WTC11 (cell line): ENCODE results near the gene ANKRD33B. TPM values are rescaled to one million over a fixed set of nuclear protein-coding genes. Genes with fewer than 3 reads are reported as not detected.

Experiments
- ATAC-seq: fragments of 200-7000 bp; cut with Tn5 transposase; 2 replicates; pipeline ENCODE4 v1.10.0; 2021; ENCODE audit warnings: mild to moderate bottlenecking, moderate library complexity
- CTCF ChIA-PET: fragments of 300-600 bp; sonication (Branson Sonifier 250); formaldehyde crosslinking; loops from one replicate; lab custom pipeline; 2021; ENCODE audit warnings: antibody characterized with exemption; lab: Charles Lee
- POLR2A ChIA-PET: fragments of 350-600 bp; sonication (Branson Sonifier 250); formaldehyde crosslinking; loops from one replicate; lab custom pipeline; 2021; ENCODE audit warnings: antibody characterized with exemption; lab: Charles Lee
- DNase-seq: peaks from one replicate; pipeline ENCODE4 v3.0.0; 2021; ENCODE audit warnings: low spot score
- H3K27ac Mint-ChIP-seq: 2 replicates; pipeline ENCODE4 v1.8.0; 2021; ENCODE audit warnings: mixed read lengths
- H3K27me3 Mint-ChIP-seq: 2 replicates; pipeline ENCODE4 v1.8.0; 2021; ENCODE audit warnings: low read depth, mild to moderate bottlenecking, moderate library complexity, mixed read lengths
- H3K36me3 Mint-ChIP-seq: 2 replicates; pipeline ENCODE4 v1.8.0; 2021; ENCODE audit warnings: mixed read lengths
- H3K4me1 Mint-ChIP-seq: 2 replicates; pipeline ENCODE4 v1.8.0; 2022; ENCODE audit warnings: mixed read lengths
- H3K4me3 Mint-ChIP-seq: 2 replicates; pipeline ENCODE4 v1.8.0; 2021; ENCODE audit warnings: mild to moderate bottlenecking, moderate library complexity, mixed read lengths
- H3K9me3 Mint-ChIP-seq: 2 replicates; pipeline ENCODE4 v1.8.0; 2021; ENCODE audit warnings: mixed read lengths
- AFF4 ChIP-seq: sonication (generic); formaldehyde crosslinking; IDR thresholded peaks from 2 replicates; pipeline ENCODE4 v1.8.1; 2023; ENCODE audit warnings: mild to moderate bottlenecking, missing genetic modification reagents, borderline replicate concordance
- ATF6 ChIP-seq: sonication (generic); formaldehyde crosslinking; IDR thresholded peaks from 2 replicates; pipeline ENCODE4 v1.8.1; 2023; ENCODE audit warnings: mild to moderate bottlenecking, missing genetic modification reagents
- CREB1 ChIP-seq: sonication (generic); formaldehyde crosslinking; IDR thresholded peaks from 2 replicates; pipeline ENCODE4 v1.8.0; 2023; ENCODE audit warnings: mild to moderate bottlenecking, missing genetic modification reagents
- CTCF ChIP-seq: fragments of 200-600 bp; IDR thresholded peaks from 2 replicates; pipeline ENCODE4 v1.8.0; 2022; ENCODE audit warnings: antibody characterized with exemption
- FOXJ3 ChIP-seq: sonication (generic); formaldehyde crosslinking; IDR thresholded peaks from 2 replicates; pipeline ENCODE4 v1.9.0; 2021; ENCODE audit warnings: missing genetic modification reagents, mild to moderate bottlenecking, borderline replicate concordance
- MXD4 ChIP-seq: fragments of 250-450 bp; sonication (Bioruptor Pico); IDR thresholded peaks from 2 replicates; pipeline ENCODE4 v1.8.0; 2021; ENCODE audit warnings: mild to moderate bottlenecking, moderate library complexity, borderline replicate concordance
- MYBL2 ChIP-seq: sonication (generic); formaldehyde crosslinking; IDR thresholded peaks from 2 replicates; pipeline ENCODE4 v1.8.1; 2023; ENCODE audit warnings: mild to moderate bottlenecking, moderate library complexity, missing genetic modification reagents
- SOX15 ChIP-seq: fragments of 250-450 bp; sonication (Bioruptor Pico); IDR thresholded peaks from 2 replicates; pipeline ENCODE4 v1.9.0; 2021; ENCODE audit warnings: mild to moderate bottlenecking
- ZNF219 ChIP-seq: sonication (generic); formaldehyde crosslinking; IDR thresholded peaks from 2 replicates; pipeline ENCODE4 v1.8.0; 2023; ENCODE audit warnings: missing genetic modification reagents, mild to moderate bottlenecking, borderline replicate concordance
- total RNA-seq: library from RNA; stranded (reverse); gene quantifications from 3 replicates; pipeline ENCODE4 v1.2.3, GENCODE V29; 2021
- TF ChIP-seq, protein P1 (sequence below): sonication (generic); formaldehyde crosslinking; IDR thresholded peaks from 2 replicates; pipeline ENCODE4 v1.8.0; 2022; ENCODE audit warnings: mild to moderate bottlenecking, missing genetic modification reagents
- TF ChIP-seq, protein P2 (sequence below): sonication (generic); formaldehyde crosslinking; IDR thresholded peaks from 2 replicates; pipeline ENCODE4 v1.8.1; 2022; ENCODE audit warnings: missing genetic modification reagents, borderline replicate concordance
- TF ChIP-seq, protein P3 (sequence below): sonication (generic); formaldehyde crosslinking; IDR thresholded peaks from 2 replicates; pipeline ENCODE4 v1.8.1; 2023; ENCODE audit warnings: mild to moderate bottlenecking, missing genetic modification reagents, moderate library complexity
- TF ChIP-seq, protein P4 (sequence below): sonication (generic); formaldehyde crosslinking; IDR thresholded peaks from 2 replicates; pipeline ENCODE4 v1.8.1; 2022; ENCODE audit warnings: mild to moderate bottlenecking, moderate library complexity, missing genetic modification reagents

ANKRD33B gene
- total RNA-seq, 1 experiment from 2014 or later: 9.2 TPM

- TF ChIP-seq, protein P1, sequence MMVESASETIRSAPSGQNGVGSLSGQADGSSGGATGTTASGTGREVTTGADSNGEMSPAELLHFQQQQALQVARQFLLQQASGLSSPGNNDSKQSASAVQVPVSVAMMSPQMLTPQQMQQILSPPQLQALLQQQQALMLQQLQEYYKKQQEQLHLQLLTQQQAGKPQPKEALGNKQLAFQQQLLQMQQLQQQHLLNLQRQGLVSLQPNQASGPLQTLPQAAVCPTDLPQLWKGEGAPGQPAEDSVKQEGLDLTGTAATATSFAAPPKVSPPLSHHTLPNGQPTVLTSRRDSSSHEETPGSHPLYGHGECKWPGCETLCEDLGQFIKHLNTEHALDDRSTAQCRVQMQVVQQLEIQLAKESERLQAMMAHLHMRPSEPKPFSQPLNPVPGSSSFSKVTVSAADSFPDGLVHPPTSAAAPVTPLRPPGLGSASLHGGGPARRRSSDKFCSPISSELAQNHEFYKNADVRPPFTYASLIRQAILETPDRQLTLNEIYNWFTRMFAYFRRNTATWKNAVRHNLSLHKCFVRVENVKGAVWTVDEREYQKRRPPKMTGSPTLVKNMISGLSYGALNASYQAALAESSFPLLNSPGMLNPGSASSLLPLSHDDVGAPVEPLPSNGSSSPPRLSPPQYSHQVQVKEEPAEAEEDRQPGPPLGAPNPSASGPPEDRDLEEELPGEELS (CRISPR knock-in tag): no peak
- TF ChIP-seq ATF6 (CRISPR knock-in tag) (no peak), AFF4 (CRISPR knock-in tag) (no peak)
- TF ChIP-seq, protein P2, sequence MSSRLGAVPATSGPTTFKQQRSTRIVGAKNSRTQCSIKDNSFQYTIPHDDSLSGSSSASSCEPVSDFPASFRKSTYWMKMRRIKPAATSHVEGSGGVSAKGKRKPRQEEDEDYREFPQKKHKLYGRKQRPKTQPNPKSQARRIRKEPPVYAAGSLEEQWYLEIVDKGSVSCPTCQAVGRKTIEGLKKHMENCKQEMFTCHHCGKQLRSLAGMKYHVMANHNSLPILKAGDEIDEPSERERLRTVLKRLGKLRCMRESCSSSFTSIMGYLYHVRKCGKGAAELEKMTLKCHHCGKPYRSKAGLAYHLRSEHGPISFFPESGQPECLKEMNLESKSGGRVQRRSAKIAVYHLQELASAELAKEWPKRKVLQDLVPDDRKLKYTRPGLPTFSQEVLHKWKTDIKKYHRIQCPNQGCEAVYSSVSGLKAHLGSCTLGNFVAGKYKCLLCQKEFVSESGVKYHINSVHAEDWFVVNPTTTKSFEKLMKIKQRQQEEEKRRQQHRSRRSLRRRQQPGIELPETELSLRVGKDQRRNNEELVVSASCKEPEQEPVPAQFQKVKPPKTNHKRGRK (CRISPR knock-in tag): no peak
These were observed 55.8 kb downstream of the ANKRD33B start (continued) for GRCh38 chr5:10619649-10620048.

GRCh38 chr5:10620346-10620745, 56.5 kb downstream of the ANKRD33B start:
- H3K36me3 Mint-ChIP-seq: peaks cover 7% of the 10 kb centered on the region
- H3K27me3 Mint-ChIP-seq: no peaks in the 10 kb centered on the region
- H3K27ac Mint-ChIP-seq: no peak overlapping the region
- H3K4me1 Mint-ChIP-seq: peaks cover 6% of the 10 kb centered on the region
- H3K4me3 Mint-ChIP-seq: no peak overlapping the region
- CTCF ChIA-PET: interaction anchor here (0.6 kb wide), 1 partner anchor 13 kb away, joined by 3 read pairs; no protein-coding TSS in a partner anchor
- DNase-seq: no peak
- POLR2A ChIA-PET: interaction anchor here (0.6 kb wide), 1 partner anchor 42 kb away, joined by 3 read pairs; no protein-coding TSS in a partner anchor
- no peak for ATAC-seq
- TF ChIP-seq FOXJ3 (CRISPR knock-in tag): no peak
- TF ChIP-seq, protein P3, sequence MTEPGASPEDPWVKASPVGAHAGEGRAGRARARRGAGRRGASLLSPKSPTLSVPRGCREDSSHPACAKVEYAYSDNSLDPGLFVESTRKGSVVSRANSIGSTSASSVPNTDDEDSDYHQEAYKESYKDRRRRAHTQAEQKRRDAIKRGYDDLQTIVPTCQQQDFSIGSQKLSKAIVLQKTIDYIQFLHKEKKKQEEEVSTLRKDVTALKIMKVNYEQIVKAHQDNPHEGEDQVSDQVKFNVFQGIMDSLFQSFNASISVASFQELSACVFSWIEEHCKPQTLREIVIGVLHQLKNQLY (CRISPR knock-in tag): no peak
- no peak for TF ChIP-seq CREB1 (CRISPR knock-in tag)
- no peak for TF ChIP-seq MXD4 (CRISPR knock-in tag)
- TF ChIP-seq MYBL2 (CRISPR knock-in tag): no peak
- TF ChIP-seq CTCF: no peak
- TF ChIP-seq ZNF219: no peak
- TF ChIP-seq, protein P4, sequence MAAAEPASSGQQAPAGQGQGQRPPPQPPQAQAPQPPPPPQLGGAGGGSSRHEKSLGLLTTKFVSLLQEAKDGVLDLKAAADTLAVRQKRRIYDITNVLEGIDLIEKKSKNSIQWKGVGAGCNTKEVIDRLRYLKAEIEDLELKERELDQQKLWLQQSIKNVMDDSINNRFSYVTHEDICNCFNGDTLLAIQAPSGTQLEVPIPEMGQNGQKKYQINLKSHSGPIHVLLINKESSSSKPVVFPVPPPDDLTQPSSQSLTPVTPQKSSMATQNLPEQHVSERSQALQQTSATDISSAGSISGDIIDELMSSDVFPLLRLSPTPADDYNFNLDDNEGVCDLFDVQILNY (CRISPR knock-in tag): no peak
- TF ChIP-seq SOX15: no peak
- TF ChIP-seq, all 79 proteins: peak for 0
- H3K9me3 Mint-ChIP-seq: peaks cover 14% of the 10 kb centered on the region
